GM21447 (cell line): ENCODE data around the gene AP1S1.
"Not testable (repeated sequence)": the region's sequence is repeated elsewhere in the genome, so short reads cannot be mapped to it uniquely, and the experiment has no call there.

Experiments used
- ATAC-seq: cut with Tn5 transposase; IDR thresholded peaks from one replicate; pipeline ENCODE4 v1.9.1; 2021; ENCODE audit not compliant: unreplicated experiment

Gene AP1S1

DNA sequence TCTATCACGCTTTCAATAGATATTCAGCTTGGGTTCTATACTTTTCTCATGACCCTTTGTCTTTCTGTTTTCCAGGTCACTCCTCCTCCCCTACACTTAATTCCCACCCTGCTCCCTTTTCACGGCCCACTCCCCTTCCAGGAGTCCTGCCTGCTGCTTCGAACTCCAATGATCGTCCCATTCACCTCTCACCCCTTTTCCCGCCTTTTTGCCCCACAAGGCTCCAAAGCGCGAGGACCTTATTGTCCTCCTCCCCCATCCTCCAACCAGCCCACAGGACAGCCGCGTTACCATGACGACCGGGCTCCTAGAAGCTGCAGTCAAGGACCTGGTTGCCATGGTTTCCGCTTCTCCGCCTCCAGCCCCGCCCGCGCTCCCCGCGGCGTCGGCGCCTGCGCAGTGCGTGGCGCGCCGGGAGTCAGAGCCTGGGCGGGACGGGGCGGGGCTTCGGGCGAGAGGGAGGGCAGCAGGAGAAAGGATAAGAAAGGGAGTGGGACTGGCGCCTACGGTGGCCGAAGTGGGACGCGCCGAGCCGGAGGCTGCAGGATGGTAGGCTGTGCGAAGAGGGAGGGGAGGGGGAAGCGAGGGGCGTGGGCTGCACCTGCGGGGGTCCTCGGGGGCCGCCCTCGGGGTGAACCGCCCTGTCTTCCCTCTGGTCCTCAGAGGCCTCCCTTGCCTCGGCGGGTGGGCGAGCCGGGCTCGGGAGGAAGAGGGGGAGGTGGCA, at the start of gene AP1S1:
Gene AP1S1 (plus strand): TSS at position 508 of the 724 bp plus-strand sequence. CDS start 39 bp downstream, at position 547.
- ATAC-seq: peak; percentile 81

DNA sequence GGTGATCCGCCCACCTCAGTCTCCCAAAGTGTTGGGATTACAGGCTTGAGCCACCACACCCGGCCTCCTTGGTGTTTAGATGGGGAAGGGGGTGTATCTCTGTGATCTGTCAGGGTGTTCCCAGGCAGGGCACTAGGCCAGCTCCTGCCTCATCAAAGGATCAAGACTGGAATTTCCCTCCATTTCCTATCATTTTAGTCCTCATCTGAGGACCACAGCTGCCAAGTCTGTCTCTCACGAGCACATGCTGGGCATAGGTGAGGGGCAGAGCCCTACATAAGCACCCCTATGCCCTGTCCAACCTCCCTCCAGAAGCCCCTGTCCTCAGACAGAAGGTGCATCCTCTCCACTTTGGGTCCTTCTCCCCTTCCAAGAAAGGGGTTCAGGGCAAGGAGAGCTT, 49.5 kb upstream of the AP1S1 start:
- ATAC-seq: no peak

DNA sequence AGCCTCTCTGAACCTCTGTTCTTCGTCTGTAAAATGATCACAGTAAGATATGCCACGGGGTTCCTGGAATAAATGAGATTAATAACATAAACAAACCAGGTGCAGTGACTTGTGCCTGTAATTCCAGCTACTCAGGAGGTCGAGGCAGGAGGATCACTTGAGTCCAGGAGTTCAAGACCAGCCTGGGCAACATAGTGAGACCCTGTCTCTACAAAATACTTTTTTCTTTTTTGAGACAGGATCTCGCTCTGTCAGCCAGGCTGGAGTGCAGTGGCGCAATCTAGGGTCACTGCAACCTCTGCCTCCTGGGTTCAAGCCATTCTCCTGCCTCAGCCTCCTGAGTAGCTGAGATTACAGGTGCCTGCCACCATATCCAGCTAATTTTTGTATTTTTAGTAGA, 49.0 kb upstream of the AP1S1 start:
- not testable (repeated sequence) for ATAC-seq

DNA sequence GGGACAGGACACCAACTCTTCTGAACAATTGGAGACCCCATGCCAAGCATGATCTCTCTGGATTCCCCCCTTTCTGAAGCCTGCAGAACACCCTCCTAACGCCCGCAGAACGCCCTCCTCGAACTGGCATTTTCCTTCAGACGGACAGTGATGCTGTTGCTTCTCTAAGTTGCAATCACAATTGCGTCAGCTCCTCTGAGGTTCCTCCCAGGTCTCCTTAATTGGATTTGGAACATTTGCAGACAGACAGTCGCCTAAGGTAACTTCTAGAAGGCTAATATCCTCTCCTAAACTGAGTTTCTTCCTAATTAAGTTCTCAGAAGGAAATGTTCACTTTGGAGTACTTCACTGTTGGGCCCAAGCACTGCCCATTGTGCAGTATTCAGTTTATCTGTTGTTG, 47.9 kb upstream of the AP1S1 start:
- no peak for ATAC-seq

DNA sequence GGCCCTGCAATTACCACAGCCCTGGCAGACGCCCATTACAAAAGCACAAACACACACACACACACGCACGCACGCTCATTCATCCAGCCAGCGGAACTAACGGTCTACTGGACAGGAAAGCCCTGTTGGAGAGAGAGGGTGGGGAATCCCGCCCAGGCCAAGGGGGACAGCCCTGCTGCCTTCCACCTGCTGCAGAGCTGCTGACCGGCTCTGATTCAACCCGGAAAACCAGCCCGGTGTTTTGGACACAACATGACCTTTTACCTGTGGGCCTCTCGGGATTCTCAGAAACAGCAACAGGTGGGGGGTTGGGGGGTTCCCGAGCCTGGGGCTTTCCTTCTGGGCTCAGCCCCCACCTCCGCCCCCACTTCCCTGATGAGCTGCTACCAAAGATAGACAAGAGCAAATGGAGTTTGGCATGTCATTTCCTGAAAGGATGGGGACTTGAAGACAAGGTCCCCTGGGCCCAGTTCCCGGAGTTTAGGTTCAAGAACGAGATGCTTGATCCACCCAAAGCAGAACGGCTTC, 45.9 kb upstream of the AP1S1 start:
- ATAC-seq: no peak

DNA sequence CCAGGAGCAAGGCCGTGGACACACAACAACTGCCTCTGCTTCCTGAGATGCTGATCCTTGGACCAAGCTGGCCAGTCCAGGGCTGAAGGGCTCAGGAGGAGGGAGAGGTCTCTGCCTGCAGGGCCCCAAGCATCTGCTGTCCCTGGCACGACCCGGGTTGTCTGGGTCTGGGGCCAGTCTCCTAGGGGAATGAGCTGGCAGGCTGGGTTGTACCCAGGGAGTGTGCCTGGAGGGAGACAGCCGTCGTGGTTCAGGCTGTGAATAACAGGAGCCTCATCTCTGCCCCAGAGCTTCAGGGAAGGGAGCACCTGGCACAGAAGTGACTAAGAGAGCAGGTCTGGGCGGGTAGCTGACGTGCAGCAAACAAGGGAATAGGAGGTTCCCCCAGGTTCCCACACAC, 45.3 kb upstream of the AP1S1 start:
- ATAC-seq: no peak

DNA sequence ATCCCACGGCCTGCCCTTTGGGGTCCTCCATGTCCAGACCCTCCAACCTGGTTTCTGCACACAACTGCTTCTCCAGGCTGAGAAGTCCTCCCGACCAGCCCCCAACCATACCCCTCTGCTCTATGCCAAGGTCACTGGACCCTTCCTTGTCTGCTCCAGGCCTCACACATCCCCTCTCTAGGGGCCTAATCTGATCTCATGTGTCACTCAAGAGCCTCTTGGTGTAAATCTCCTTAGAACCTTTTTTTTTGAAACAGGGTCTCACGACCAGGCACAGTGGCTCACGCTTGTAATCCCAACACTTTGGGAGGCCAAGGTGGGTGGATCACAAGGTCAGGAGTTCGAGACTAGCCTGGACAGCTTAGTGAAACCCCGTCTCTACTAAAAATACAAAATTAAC, 44.9 kb upstream of the AP1S1 start:
- no peak for ATAC-seq

DNA sequence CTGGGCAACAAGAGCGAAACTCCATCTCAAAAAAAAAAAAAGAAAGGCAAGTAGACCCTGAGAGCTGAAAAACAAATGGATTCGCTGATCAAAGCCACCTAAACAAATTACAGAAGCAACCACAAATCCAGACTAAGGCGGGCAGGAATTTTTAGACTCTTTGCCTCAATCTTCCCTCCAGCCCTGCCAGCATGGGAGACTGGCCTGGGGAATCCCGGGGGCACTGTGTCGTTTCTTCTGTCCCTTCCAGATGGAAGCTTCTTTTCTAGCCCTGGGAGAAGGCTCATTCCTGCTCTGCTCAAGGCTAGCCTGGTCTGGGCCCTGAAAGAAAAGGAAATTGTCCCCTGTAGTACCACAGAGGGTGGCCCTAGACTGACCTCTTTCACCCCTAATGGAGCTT, 43.0 kb upstream of the AP1S1 start:
- no peak for ATAC-seq

DNA sequence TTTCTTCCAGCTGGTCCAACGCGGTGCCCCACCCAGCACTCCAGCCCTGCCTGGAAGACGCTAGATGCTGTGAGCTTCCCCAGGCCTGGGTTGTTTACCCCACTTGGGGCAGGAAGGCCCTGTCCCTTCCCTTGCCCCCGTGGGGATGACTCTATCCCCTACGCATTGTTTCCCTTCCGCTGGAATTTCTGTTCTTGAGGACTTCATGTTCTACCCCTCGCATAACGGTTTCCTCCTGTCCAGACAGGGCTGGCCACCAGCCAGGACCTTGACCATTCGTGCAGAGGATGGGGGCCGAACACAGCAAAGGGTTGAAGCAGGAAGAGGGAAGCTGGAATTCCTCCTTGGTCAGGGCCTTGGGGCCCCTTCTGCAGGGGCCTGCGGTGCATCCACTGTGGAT, 42.0 kb upstream of the AP1S1 start:
- no peak for ATAC-seq

DNA sequence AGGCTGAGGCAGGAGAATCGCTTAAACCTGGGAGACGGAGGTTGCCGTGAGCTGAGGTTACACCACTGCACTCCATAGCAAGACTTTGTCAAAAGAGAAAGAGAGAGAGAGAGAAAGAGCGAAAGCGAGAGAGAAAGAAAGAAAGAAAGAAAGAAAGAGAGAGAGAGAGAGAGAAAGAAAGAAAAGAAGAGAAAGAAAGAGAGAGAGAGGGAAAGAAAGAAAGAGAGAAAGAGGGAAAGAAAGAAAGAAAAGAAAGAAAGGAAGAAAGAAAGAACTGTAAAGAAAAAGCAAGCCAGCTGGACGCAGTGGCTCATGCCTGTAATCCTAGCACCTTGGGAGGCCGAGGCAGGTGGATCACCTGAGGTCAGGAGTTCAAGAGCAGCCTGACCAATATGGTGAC, 41.1 kb upstream of the AP1S1 start:
- not testable (repeated sequence) for ATAC-seq

DNA sequence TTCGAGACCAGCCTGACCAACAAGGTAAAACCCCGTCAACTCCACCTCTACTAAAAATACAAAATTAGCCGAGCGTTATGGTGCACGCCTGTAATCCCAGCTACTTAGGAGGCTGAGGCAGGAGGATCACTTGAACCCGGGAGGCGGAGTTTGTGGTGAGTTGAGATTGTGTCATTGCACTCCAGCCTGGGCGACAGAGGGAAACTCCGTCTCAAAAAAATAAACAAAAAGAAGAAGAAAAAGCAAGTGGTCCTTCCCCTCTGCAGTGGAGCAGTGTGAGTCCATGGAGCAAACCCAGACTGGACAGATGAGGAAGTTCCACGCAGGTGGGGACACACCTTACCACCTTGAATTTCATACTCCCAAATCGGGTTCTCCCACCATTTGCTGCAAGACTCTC, 40.4 kb upstream of the AP1S1 start:
- ATAC-seq: no peak

DNA sequence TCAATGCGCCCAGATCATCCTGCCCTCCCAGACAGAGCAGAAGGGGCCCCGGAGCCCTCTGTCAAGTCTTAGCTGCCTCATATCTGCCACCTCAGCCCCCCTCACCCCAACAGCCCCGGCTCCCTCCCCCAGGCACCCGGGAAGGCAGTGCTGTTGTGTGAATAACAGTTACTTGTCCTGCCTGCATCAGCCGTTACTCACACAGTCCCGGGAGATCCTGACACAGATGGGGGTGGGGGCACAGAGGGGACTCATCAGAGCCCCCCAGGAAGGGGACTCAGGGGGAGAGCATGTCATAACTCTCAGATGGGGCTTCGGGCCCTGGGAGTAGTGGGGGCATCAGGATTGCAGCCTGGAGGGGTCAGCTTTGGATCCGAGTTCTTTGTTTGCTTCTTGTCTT, 39.8 kb upstream of the AP1S1 start:
- no peak for ATAC-seq

DNA sequence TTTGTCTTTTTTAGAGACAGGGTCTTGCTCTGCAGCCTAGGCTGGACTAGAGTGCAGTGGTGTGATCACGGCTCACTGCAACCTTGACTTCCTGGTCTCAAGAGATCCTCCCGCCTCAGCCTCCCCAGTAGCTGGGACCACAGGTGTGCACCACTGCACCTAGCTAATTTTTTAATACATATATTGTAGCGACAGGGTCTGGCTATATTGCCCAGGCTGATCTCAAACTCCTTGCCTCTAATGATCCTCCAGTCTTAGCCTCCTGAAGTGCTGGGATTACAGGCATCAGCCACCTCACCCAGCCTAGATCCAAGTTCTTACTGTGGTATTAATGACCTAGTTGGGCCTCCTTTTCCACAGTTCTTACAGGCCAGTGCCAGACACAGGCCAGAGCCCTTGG, 39.1 kb upstream of the AP1S1 start:
- no peak for ATAC-seq

DNA sequence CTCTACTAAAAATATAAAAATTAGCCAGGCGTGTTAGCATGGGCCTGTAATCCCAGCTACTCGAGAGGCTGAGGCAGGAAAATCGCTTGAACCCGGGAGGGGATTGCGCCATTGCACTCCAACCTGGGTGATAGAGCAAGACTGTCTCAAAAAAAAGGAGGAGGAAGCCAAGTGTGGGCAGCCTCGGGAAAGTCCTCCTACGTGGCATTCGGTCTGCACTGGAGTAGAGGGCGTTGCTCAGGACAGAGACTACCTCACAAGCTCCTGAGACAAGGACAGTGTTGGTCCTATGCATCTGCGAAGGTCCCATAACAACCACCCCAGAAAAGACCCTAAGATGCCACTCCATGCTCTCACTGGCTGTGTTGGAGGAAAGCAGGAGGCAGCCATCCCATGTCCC, 37.4 kb upstream of the AP1S1 start:
- no peak for ATAC-seq

DNA sequence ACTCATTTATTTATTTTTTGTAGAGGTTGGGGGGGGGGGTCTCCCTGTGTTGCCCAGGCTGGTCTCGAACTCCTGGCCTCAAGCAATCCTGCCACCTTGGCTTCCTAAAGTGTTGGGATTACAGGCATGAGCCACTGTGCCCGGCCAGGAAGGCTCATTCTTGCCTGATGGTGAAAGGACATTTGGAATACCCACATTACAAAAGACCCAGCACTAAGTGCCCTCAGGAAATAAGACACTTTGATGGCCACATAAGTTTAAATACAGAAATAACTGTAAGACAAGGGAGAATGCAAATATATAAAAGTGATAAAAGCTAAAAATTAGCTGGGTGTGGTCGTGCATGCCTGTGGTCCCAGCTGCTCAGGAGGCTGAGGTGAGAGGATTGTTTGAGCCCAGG, 35.4 kb upstream of the AP1S1 start:
- no peak for ATAC-seq

DNA sequence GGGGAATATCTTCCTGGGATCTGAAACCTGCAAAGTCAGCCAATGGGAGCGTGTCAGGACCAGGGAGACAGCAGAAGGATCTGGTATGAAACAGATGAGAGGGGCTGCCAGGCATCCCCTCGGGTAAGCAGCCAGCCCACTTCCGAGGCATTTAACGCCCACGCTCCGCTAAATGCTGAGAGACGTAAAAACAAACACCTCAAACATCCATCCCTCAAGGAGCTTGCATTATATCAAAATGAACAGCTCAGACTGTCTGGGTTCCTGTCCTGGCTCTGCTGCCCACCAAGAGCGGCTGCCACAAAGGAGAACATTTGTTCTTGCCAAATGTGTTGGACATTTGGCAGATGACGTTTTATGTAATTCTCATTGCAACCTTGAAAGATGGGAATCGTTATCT, 34.4 kb upstream of the AP1S1 start:
- no peak for ATAC-seq

DNA sequence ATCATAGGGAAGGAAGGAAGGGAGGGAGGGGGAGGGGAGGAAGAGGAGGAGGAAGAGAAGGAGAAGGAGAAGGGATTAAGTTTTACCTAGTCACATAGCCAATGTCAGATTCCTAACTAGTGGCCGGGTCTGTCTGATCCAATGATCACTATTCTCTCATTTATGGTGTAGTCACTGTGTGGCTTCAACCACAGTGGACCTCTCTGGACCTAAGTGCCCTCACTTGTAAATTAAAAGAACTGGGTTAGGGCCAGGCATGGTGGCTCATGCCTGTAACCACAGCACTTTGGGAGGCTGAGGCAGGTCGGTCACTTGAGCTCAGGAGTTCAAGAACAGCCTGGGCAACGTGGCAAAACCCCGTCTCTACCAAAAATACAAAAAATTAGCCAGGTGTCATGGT, 34.0 kb upstream of the AP1S1 start:
- no peak for ATAC-seq

DNA sequence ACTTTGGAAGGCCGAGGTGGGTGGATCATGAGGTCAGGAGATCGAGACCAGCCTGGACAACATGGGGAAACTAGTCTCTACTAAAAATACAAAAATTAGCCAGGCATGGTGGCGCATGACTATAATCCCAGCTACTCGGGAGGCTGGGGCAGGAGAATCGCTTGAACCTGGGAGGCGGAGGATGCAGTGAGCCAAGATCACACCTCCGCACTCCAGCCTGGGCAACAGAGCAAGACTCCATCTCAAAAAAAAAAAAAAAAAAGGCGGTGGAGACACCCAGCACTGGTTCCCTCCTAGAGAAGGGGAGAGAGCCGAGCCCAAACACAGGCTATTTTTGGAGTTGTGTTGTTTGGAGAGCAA, 32.7 kb upstream of the AP1S1 start:
- ATAC-seq: not testable (repeated sequence)

DNA sequence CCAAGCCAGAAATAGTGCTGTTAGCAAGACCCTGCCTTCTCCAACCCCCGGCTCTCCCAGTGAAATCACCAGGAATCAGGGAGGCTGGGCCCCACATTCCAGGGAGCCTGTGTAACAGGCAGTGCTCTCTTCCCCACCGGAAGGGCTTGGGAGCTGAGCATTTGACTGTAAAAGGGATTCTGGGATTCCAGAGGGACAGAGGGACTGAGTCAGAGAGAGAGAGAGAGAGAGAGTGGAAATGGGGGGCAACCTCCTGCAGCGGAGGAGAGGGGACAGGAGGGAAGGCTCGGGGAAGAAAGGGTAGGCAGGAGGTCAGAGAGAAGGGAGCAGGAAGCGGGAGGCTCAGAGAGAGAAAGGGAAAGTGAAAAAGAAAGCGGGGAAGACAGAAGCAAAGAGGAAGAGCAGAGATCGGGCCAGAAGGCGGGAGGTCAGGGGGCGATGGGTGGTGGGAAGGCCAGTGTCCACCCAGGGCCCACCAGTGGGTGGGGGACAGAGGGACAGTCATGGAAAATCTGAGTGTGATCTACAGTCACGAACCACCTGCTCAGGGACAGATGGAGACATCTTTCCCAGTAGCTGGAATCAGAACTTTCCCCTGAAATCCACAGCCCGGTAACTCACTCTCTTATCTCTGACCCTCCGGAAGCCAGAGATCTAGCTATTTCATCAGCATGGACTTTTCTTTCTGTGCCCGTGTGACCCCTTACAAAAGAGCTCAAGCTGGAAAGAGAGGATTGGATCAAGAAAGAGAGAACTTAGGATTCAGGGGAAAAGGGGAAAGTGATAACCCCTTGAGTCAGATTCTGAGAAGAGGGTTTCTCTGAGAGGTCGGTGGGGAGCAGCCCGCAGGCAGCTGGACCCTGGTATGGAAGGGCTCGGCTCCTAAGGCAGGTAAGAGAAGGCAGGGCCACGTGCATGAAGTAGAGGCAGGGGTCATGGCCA, 32.0 kb upstream of the AP1S1 start:
- no peak for ATAC-seq

DNA sequence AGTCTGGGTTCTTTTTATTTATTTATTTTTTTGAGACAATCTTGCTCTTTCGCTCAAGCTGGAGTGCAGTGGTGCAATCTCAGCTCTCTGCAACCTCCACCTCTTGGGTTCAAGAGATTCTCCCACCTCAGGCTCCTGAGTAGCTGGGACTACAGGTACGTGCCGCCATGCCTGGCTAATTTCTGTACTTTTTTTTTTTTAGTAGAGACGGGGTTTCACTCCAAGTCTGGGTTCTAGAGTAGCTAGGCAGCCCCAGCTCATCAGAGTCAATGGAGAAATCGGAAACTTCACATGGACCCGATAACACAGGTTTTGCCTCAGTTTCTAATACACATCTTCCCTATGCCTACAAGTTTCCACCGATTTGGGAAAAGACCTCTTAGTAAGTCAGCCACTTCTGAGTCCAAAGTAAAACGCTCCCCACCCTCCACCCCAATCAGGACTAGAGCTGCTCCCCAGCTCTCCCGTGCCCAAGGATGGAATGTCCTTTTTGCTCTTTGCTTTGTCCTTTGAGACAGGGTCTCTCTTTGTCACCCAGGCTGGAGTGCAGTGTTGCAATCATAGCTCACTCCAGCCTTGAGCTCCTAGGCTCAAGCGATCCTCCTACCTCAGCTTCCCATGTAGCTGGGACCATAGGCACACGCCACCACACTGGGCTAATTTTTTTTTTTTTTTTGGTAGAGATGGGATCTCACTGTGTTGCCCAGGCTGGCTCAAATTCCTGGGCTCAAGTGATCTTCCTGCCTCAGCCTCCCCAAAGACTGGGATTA, 31.2 kb upstream of the AP1S1 start:
- no peak for ATAC-seq

DNA sequence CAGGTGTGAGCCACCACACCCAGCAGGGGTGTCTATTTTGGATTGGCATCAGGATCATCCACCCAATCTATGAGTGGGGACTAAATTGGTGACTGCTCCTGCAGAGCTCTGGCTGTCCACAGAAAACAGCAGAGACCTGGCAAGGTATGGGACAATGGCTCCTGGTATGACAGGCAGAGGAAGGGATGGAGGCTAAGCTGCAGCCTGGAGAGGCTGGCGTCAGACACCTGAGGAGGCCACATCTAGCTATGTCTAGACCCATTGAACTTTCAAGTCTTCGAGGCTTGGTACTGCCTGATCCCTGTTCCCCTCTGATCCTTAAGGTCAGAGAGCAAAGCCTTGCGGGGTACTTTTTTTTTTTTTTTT, 30.6 kb upstream of the AP1S1 start:
- no peak for ATAC-seq
